ENCODE measurements around the gene TMCO2.

Gene TMCO2

GRCh38 chr1:40256401-40257084 is 8.8 kb downstream of the TMCO2 start:
- TF ChIP-seq CTCF (IDR thresholded peaks at IDR 0.05; ENCODE audit: insufficient read depth, low read depth, low read length, missing control alignments), result no peak
- peak overlapping the region; percentile 74 for H3K4me3 ChIP-seq (ENCODE audit: low read depth, low read length)
- no peak for DNase-seq (ENCODE audit: low read depth)

- H3K4me3 ChIP-seq (ENCODE audit: low read depth, low read length), result peak overlapping the region; percentile 74
- no peak for TF ChIP-seq CTCF (IDR thresholded peaks at IDR 0.05; ENCODE audit: insufficient read depth, low read depth, low read length, missing control alignments)
- DNase-seq (ENCODE audit: low read depth), result no peak
Observed at GRCh38 chr1:40257313-40257687, 9.6 kb downstream of the TMCO2 start.

- peak; percentile 99 for DNase-seq (ENCODE audit: low read depth)
- no peak for TF ChIP-seq CTCF (IDR thresholded peaks at IDR 0.05; ENCODE audit: insufficient read depth, low read depth, low read length, missing control alignments)
- H3K4me3 ChIP-seq (ENCODE audit: low read depth, low read length), result peak within 1 kb of the TSS; percentile 97
Observed at GRCh38 chr1:40257688-40258444, 10.1 kb downstream of the TMCO2 start, which contains the start of gene ZMPSTE24. ZMPSTE24 (plus strand) TSS chr1:40258236; CDS start chr1:40258272, 36 bp downstream.

GRCh38 chr1:40258445-40258769 is 10.7 kb downstream of the TMCO2 start:
- DNase-seq (ENCODE audit: low read depth), result no peak
- TF ChIP-seq CTCF (IDR thresholded peaks at IDR 0.05; ENCODE audit: insufficient read depth, low read depth, low read length, missing control alignments), result no peak
- H3K4me3 ChIP-seq (ENCODE audit: low read depth, low read length), result peak overlapping the region; percentile 97

- H3K4me3 ChIP-seq (ENCODE audit: low read depth, low read length), result no peak overlapping the region
- no peak for TF ChIP-seq CTCF (IDR thresholded peaks at IDR 0.05; ENCODE audit: insufficient read depth, low read depth, low read length, missing control alignments)
- DNase-seq (ENCODE audit: low read depth), result no peak
Observed at GRCh38 chr1:40264354-40264781, 16.6 kb downstream of the TMCO2 start.

GRCh38 chr1:40265298-40265697 is 17.6 kb downstream of the TMCO2 start:
- no peak for DNase-seq (ENCODE audit: low read depth)
- TF ChIP-seq CTCF (IDR thresholded peaks at IDR 0.05; ENCODE audit: insufficient read depth, low read depth, low read length, missing control alignments), result no peak
- H3K4me3 ChIP-seq (ENCODE audit: low read depth, low read length), result no peak overlapping the region
